ENCODE data around the gene UBE3B.

The UBE3B gene

GRCh38 chr12:109559601-109560000 is 82.2 kb downstream of the UBE3B start:
- Histone ChIP-seq H3K27me3 (ENCODE audit: control insufficient read depth in 5 of 5, insufficient read depth in 4 of 5, low read length in 5 of 5) (peaks cover 0 to 2% (median 0%) of the 10 kb centered on the region in 5 donors), H3K4me3 (ENCODE audit: low read depth in 1 of 5, low read length in 5 of 5) (no peak overlapping the region), H3K27ac (ENCODE audit: low read depth, low read length) (no peak overlapping the region), H3K9ac (ENCODE audit: low read length in 5 of 5) (no peak overlapping the region), H3K4me1 (ENCODE audit: control insufficient read depth in 5 of 5, insufficient read depth in 5 of 5, low read length in 5 of 5) (peaks cover 0 to 11% (median 3%) of the 10 kb centered on the region in 5 donors), H3K36me3 (ENCODE audit: control insufficient read depth in 5 of 5, insufficient read depth in 5 of 5, low read length in 5 of 5) (peaks cover 0 to 69% (median 59%) of the 10 kb centered on the region in 5 donors), H3K9me3 (ENCODE audit: control insufficient read depth in 5 of 5, low read length in 5 of 5) (no peaks in the 10 kb centered on the region)

- Histone ChIP-seq H3K4me3 (ENCODE audit: low read depth in 1 of 5, low read length in 5 of 5) (no peak overlapping the region), H3K9me3 (ENCODE audit: control insufficient read depth in 5 of 5, low read length in 5 of 5) (no peaks in the 10 kb centered on the region), H3K4me1 (ENCODE audit: control insufficient read depth in 5 of 5, insufficient read depth in 5 of 5, low read length in 5 of 5) (peaks cover 0 to 11% (median 3%) of the 10 kb centered on the region in 5 donors), H3K27me3 (ENCODE audit: control insufficient read depth in 5 of 5, insufficient read depth in 4 of 5, low read length in 5 of 5) (no peaks in the 10 kb centered on the region), H3K9ac (ENCODE audit: low read length in 5 of 5) (no peak overlapping the region), H3K27ac (ENCODE audit: low read depth, low read length) (no peak overlapping the region), H3K36me3 (ENCODE audit: control insufficient read depth in 5 of 5, insufficient read depth in 5 of 5, low read length in 5 of 5) (peaks cover 0 to 84% (median 71%) of the 10 kb centered on the region in 5 donors)
Observed at GRCh38 chr12:109560867-109561710, 83.7 kb downstream of the UBE3B start.

- Histone ChIP-seq H3K9me3 (ENCODE audit: control insufficient read depth in 5 of 5, low read length in 5 of 5) (no peaks in the 10 kb centered on the region), H3K36me3 (ENCODE audit: control insufficient read depth in 5 of 5, insufficient read depth in 5 of 5, low read length in 5 of 5) (peaks cover 0 to 84% (median 74%) of the 10 kb centered on the region in 5 donors), H3K4me3 (ENCODE audit: low read depth in 1 of 5, low read length in 5 of 5) (no peak overlapping the region), H3K4me1 (ENCODE audit: control insufficient read depth in 5 of 5, insufficient read depth in 5 of 5, low read length in 5 of 5) (peaks cover 0 to 11% (median 3%) of the 10 kb centered on the region in 5 donors), H3K27me3 (ENCODE audit: control insufficient read depth in 5 of 5, insufficient read depth in 4 of 5, low read length in 5 of 5) (no peaks in the 10 kb centered on the region), H3K9ac (ENCODE audit: low read length in 5 of 5) (no peak overlapping the region), H3K27ac (ENCODE audit: low read depth, low read length) (no peak overlapping the region)
Observed at GRCh38 chr12:109561711-109562030, 84.2 kb downstream of the UBE3B start.

GRCh38 chr12:109562871-109563270 is 85.4 kb downstream of the UBE3B start:
- Histone ChIP-seq H3K4me3 (ENCODE audit: low read depth in 1 of 5, low read length in 5 of 5) (no peak overlapping the region), H3K9ac (ENCODE audit: low read length in 5 of 5) (no peak overlapping the region), H3K27me3 (ENCODE audit: control insufficient read depth in 5 of 5, insufficient read depth in 4 of 5, low read length in 5 of 5) (no peaks in the 10 kb centered on the region), H3K27ac (ENCODE audit: low read depth, low read length) (no peak overlapping the region), H3K9me3 (ENCODE audit: control insufficient read depth in 5 of 5, low read length in 5 of 5) (no peaks in the 10 kb centered on the region), H3K4me1 (ENCODE audit: control insufficient read depth in 5 of 5, insufficient read depth in 5 of 5, low read length in 5 of 5) (peaks cover 0 to 11% (median 3%) of the 10 kb centered on the region in 5 donors), H3K36me3 (ENCODE audit: control insufficient read depth in 5 of 5, insufficient read depth in 5 of 5, low read length in 5 of 5) (peaks cover 0 to 84% (median 75%) of the 10 kb centered on the region in 5 donors)

- no peaks in the 10 kb centered on the region for H3K27me3 ChIP-seq (ENCODE audit: control insufficient read depth in 5 of 5, insufficient read depth in 4 of 5, low read length in 5 of 5)
- peaks cover 0 to 86% (median 76%) of the 10 kb centered on the region in 5 donors for H3K36me3 ChIP-seq (ENCODE audit: control insufficient read depth in 5 of 5, insufficient read depth in 5 of 5, low read length in 5 of 5)
- no peak overlapping the region for H3K27ac ChIP-seq (ENCODE audit: low read depth, low read length)
- peak overlapping the region in 1 of 5 donors; percentile 39 for H3K9ac ChIP-seq (ENCODE audit: low read length in 5 of 5)
- no peaks in the 10 kb centered on the region for H3K9me3 ChIP-seq (ENCODE audit: control insufficient read depth in 5 of 5, low read length in 5 of 5)
- H3K4me3 ChIP-seq (ENCODE audit: low read depth in 1 of 5, low read length in 5 of 5), result peak overlapping the region in 2 of 5 donors; percentile 20 to 27
- H3K4me1 ChIP-seq (ENCODE audit: control insufficient read depth in 5 of 5, insufficient read depth in 5 of 5, low read length in 5 of 5), result peaks cover 0 to 11% (median 3%) of the 10 kb centered on the region in 5 donors
Observed at GRCh38 chr12:109563291-109564284, 86.2 kb downstream of the UBE3B start.

GRCh38 chr12:109566424-109566823 is 89.0 kb downstream of the UBE3B start:
- H3K36me3 ChIP-seq (ENCODE audit: control insufficient read depth in 5 of 5, insufficient read depth in 5 of 5, low read length in 5 of 5), result peaks cover 0 to 80% (median 73%) of the 10 kb centered on the region in 5 donors
- no peak overlapping the region for H3K9ac ChIP-seq (ENCODE audit: low read length in 5 of 5)
- no peak overlapping the region for H3K4me3 ChIP-seq (ENCODE audit: low read depth in 1 of 5, low read length in 5 of 5)
- H3K9me3 ChIP-seq (ENCODE audit: control insufficient read depth in 5 of 5, low read length in 5 of 5), result no peaks in the 10 kb centered on the region
- peaks cover 0 to 11% (median 0%) of the 10 kb centered on the region in 5 donors for H3K4me1 ChIP-seq (ENCODE audit: control insufficient read depth in 5 of 5, insufficient read depth in 5 of 5, low read length in 5 of 5)
- H3K27ac ChIP-seq (ENCODE audit: low read depth, low read length), result no peak overlapping the region
- no peaks in the 10 kb centered on the region for H3K27me3 ChIP-seq (ENCODE audit: control insufficient read depth in 5 of 5, insufficient read depth in 4 of 5, low read length in 5 of 5)

GRCh38 chr12:109567296-109567695 is 89.9 kb downstream of the UBE3B start:
- Histone ChIP-seq H3K36me3 (ENCODE audit: control insufficient read depth in 5 of 5, insufficient read depth in 5 of 5, low read length in 5 of 5) (peaks cover 0 to 73% (median 67%) of the 10 kb centered on the region in 5 donors), H3K9ac (ENCODE audit: low read length in 5 of 5) (no peak overlapping the region), H3K4me1 (ENCODE audit: control insufficient read depth in 5 of 5, insufficient read depth in 5 of 5, low read length in 5 of 5) (peaks cover 0 to 11% (median 4%) of the 10 kb centered on the region in 5 donors), H3K27ac (ENCODE audit: low read depth, low read length) (no peak overlapping the region), H3K9me3 (ENCODE audit: control insufficient read depth in 5 of 5, low read length in 5 of 5) (no peaks in the 10 kb centered on the region), H3K27me3 (ENCODE audit: control insufficient read depth in 5 of 5, insufficient read depth in 4 of 5, low read length in 5 of 5) (no peaks in the 10 kb centered on the region), H3K4me3 (ENCODE audit: low read depth in 1 of 5, low read length in 5 of 5) (no peak overlapping the region)

- no peak overlapping the region for H3K9ac ChIP-seq (ENCODE audit: low read length in 5 of 5)
- H3K9me3 ChIP-seq (ENCODE audit: control insufficient read depth in 5 of 5, low read length in 5 of 5), result no peaks in the 10 kb centered on the region
- H3K36me3 ChIP-seq (ENCODE audit: control insufficient read depth in 5 of 5, insufficient read depth in 5 of 5, low read length in 5 of 5), result peaks cover 0 to 66% (median 63%) of the 10 kb centered on the region in 5 donors
- H3K27me3 ChIP-seq (ENCODE audit: control insufficient read depth in 5 of 5, insufficient read depth in 4 of 5, low read length in 5 of 5), result no peaks in the 10 kb centered on the region
- peaks cover 0 to 17% (median 11%) of the 10 kb centered on the region in 5 donors for H3K4me1 ChIP-seq (ENCODE audit: control insufficient read depth in 5 of 5, insufficient read depth in 5 of 5, low read length in 5 of 5)
- no peak overlapping the region for H3K27ac ChIP-seq (ENCODE audit: low read depth, low read length)
- H3K4me3 ChIP-seq (ENCODE audit: low read depth in 1 of 5, low read length in 5 of 5), result no peak overlapping the region
Observed at GRCh38 chr12:109567967-109568366, 90.5 kb downstream of the UBE3B start.

- H3K9me3 ChIP-seq (ENCODE audit: control insufficient read depth in 5 of 5, low read length in 5 of 5), result no peaks in the 10 kb centered on the region
- peaks cover 1 to 16% (median 13%) of the 10 kb centered on the region in 5 donors for H3K4me1 ChIP-seq (ENCODE audit: control insufficient read depth in 5 of 5, insufficient read depth in 5 of 5, low read length in 5 of 5)
- H3K9ac ChIP-seq (ENCODE audit: low read length in 5 of 5), result no peak overlapping the region
- H3K4me3 ChIP-seq (ENCODE audit: low read depth in 1 of 5, low read length in 5 of 5), result no peak overlapping the region
- no peaks in the 10 kb centered on the region for H3K27me3 ChIP-seq (ENCODE audit: control insufficient read depth in 5 of 5, insufficient read depth in 4 of 5, low read length in 5 of 5)
- H3K27ac ChIP-seq (ENCODE audit: low read depth, low read length), result no peak overlapping the region
- H3K36me3 ChIP-seq (ENCODE audit: control insufficient read depth in 5 of 5, insufficient read depth in 5 of 5, low read length in 5 of 5), result peaks cover 0 to 61% (median 58%) of the 10 kb centered on the region in 5 donors
Observed at GRCh38 chr12:109568486-109568885, 91.1 kb downstream of the UBE3B start.

Measured in subcutaneous abdominal adipose tissue (tissue), 5 donors.